HUES64 (cell line): ENCODE measurements around the gene CARNS1.

Experiments used
- H3K27ac ChIP-seq: 2 replicates; pipeline ENCODE4 v1.7.0; 2013; ENCODE audit warnings: low read depth, low read length, inconsistent platforms
- H3K27me3 ChIP-seq: 2 replicates; pipeline ENCODE4 v1.6.1; 2013; ENCODE audit warnings: mild to moderate bottlenecking, low read length; ENCODE audit not compliant: insufficient read depth
- H3K36me3 ChIP-seq: 2 replicates; pipeline ENCODE4 v1.6.1; 2013; ENCODE audit warnings: mild to moderate bottlenecking, low read length; ENCODE audit not compliant: insufficient read depth
- H3K4me1 ChIP-seq: 2 replicates; pipeline ENCODE4 v1.6.1; 2013; ENCODE audit warnings: mild to moderate bottlenecking, low read length, moderate library complexity; ENCODE audit not compliant: insufficient read depth
- H3K4me3 ChIP-seq: 2 replicates; pipeline ENCODE4 v1.5.1; 2013; ENCODE audit warnings: mild to moderate bottlenecking, low read length, moderate library complexity
- H3K9ac ChIP-seq: 2 replicates; pipeline ENCODE4 v1.6.1; 2013; ENCODE audit warnings: mild to moderate bottlenecking, low read depth, low read length
- H3K9me3 ChIP-seq: 2 replicates; pipeline ENCODE4 v1.6.1; 2013; ENCODE audit warnings: low read depth, low read length; ENCODE audit not compliant: insufficient read depth
- WGBS: fragments of 150-250, 120-280 bp; methylation state at CpG from one replicate; pipeline ENCODE4 v1.1.7; 2013; ENCODE audit warnings: missing lambda C conversion rate; 5-methylcytosine and 5-hydroxymethylcytosine counted together

Gene CARNS1

DNA sequence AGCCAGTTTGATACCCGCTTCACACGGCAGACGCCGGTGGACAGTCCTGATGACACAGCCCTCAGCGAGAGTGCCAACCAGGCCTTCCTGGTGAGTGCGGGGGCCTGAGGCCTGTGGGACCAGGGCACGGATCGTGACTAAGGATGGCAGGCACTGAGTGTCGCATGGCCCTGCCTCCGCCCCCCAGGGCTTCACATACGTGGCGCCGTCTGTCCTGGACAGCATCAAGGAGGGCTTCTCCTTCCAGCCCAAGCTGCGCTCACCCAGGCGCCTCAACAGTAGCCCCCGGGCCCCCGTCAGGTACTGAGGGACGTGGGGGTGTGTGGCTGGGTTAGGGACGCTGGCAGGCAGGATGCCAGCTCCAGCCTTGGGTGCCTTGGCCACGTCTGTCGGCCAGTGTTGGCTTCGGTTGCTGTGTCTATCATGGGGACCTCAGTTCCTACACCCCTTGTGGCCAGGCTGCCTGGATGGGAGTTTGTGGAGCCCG, 19.0 kb downstream of the CARNS1 start:
- no peak overlapping the region for H3K9ac ChIP-seq
- H3K4me3 ChIP-seq, result no peak overlapping the region
- no peaks in the 10 kb centered on the region for H3K27me3 ChIP-seq
- peaks cover 41% of the 10 kb centered on the region for H3K36me3 ChIP-seq
- 93% methylated on average over 23 of the region's 23 CpGs for WGBS
- H3K9me3 ChIP-seq, result no peaks in the 10 kb centered on the region
- peaks cover 4% of the 10 kb centered on the region; the same call in 1 of the 2 replicates for H3K4me1 ChIP-seq
- no peak overlapping the region for H3K27ac ChIP-seq

DNA sequence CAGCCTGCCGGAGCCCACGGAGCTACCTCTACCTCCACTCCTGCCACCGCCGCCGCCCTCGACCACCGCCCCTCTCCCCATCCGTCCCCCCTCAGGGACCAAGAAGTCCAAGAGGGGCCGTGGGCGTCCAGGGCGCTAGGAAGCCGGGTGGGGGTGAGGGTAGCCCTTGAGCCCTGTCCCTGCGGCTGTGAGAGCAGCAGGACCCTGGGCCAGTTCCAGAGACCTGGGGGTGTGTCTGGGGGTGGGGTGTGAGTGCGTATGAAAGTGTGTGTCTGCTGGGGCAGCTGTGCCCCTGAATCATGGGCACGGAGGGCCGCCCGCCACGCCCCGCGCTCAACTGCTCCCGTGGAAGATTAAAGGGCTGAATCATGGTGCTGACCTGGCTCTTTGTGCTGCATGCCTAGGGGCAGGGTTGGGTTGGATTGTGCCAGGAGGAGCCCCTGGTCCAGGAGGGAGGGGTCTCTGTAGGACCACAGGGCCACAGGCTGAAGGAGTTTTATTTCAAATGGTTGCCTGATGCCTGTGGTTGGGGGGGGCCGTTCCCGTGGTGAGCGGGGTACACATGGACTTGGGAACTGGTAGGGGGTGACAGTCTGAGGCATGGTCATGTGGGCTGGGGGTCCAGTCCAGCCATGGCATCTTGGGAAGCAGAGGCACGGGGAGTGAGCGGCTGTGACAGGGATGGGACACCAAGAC, 19.7 kb downstream of the CARNS1 start:
- H3K27me3 ChIP-seq, result no peaks in the 10 kb centered on the region
- peaks cover 4% of the 10 kb centered on the region; the same call in 1 of the 2 replicates for H3K4me1 ChIP-seq
- H3K9ac ChIP-seq, result no peak overlapping the region
- 94% methylated on average over 26 of the region's 26 CpGs for WGBS
- H3K4me3 ChIP-seq, result no peak overlapping the region
- no peaks in the 10 kb centered on the region for H3K9me3 ChIP-seq
- peaks cover 44% of the 10 kb centered on the region for H3K36me3 ChIP-seq
- H3K27ac ChIP-seq, result peak overlapping the region; percentile 95; the same call in 1 of the 2 replicates

DNA sequence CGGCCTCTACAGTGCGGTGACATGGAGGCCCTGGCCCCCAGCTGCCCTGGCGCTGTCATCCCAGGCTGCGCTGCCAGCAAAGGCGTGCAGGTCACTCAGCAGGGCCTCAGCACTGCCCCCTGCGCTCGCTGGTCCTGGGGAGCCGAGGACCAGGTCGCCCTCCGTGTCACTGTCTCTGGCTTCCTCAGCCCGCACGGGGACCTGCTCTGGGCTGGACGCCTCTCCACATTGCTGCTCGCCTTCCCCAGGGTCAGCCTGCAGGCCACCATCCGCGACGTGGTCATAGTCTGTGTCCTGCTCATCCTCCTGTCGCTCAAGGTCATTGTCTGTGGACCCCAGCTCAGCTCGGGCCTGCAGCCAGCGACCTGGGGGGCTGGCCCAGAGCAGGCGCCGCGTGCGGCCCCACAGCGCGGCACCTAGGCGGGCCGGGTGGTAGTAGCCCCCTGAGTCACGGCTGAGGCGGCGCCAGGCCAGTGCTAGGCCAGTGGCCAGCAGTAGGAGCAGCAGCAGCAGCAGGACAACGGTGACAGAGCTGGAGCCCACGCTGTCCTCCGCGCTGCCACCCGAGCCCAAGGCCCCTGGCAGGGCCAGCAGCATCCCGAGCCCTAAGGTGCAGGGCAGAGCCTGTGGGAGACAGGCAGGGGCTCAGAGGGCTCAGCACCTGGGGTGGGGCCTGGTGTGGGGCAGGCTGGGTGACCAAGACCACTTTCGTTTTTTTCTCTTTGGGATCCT, 20.4 kb downstream of the CARNS1 start:
- peak overlapping the region; percentile 95 for H3K27ac ChIP-seq
- WGBS, result 91% methylated on average over 38 of the region's 38 CpGs
- H3K9me3 ChIP-seq, result no peaks in the 10 kb centered on the region
- H3K36me3 ChIP-seq, result peaks cover 50% of the 10 kb centered on the region
- peak overlapping the region; percentile 64 for H3K9ac ChIP-seq
- no peak overlapping the region for H3K4me3 ChIP-seq
- peaks cover 4% of the 10 kb centered on the region; the same call in 1 of the 2 replicates for H3K4me1 ChIP-seq
- no peaks in the 10 kb centered on the region for H3K27me3 ChIP-seq

DNA sequence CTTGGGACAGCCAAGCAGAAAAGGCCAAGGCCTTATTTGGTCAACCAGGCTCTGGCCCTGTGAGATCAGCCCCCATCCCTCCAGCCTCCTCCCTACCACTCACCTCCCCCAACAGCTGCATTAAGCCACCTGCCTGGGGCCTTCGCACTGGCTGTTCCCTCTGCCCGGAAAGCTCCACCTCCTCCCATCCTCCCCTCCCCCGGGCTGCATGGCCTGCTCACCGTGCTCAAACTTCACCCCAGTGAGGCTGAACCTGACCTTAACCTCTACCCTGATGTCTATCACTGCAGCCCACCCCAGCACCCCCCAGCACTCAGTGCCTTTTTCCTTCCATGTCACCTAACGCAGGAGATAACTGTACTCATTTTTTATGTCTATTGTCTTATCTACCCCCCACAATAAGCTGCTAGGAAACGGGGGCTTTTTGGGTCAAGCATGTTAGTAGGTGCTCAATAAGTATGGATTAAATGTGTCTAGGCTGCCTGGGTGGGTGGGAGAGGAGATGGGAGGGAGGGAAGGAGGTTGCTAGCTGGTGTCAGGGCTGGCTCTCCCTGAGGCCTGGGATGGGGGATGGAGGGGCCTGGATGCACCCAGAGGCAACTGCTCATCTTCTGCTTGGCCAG, 21.1 kb downstream of the CARNS1 start:
- peaks cover 55% of the 10 kb centered on the region for H3K36me3 ChIP-seq
- H3K27ac ChIP-seq, result peak overlapping the region; percentile 95
- no peaks in the 10 kb centered on the region for H3K27me3 ChIP-seq
- no peak overlapping the region for H3K4me3 ChIP-seq
- peak overlapping the region; percentile 64 for H3K9ac ChIP-seq
- peaks cover 4% of the 10 kb centered on the region; the same call in 1 of the 2 replicates for H3K4me1 ChIP-seq
- WGBS, result 48% methylated on average over 6 of the region's 6 CpGs
- H3K9me3 ChIP-seq, result no peaks in the 10 kb centered on the region

DNA sequence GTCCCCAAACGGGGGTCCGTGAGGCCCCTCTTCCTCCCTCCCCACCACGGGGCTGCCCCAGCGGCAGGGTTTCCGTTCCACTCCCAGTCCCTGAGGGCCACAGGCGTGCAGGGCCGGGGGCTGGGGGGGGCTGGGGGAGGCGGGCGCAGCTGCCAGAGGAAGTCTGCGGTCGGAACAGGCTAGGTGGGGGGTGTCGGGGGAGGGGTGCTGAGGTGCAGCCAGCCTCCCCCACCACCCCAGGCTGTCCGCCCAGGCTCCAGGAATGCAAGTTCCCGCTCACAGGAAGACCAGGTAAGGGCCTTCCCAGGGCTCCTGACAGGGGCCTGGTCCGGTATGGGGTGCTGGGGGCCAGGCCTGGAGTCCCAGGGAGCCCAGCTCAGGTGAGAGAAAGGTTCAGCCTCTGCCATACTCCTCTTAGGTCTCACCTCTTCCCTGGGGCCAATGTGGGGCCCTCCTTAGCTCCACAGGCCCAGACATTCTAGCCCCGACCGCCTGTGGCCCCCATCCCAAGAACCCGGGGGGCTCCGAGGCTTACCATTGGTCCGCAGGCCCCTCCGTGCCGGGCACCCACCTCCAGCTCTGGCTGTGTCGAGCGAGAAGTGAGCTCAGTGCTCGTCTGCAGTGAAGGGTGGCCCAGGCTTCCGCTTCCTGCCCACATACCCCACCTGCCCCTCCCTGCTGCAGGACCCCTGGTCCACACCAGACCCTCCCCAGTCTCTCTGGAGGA, 21.8 kb downstream of the CARNS1 start, which contains the start of gene PTPRCAP:
Gene PTPRCAP (minus strand): TSS at position 601 of the 727 bp plus-strand sequence. CDS start 63 bp downstream, at position 538.
- peak within 1 kb of the TSS; percentile 49 for H3K9ac ChIP-seq
- H3K36me3 ChIP-seq, result peaks cover 57% of the 10 kb centered on the region
- H3K27ac ChIP-seq, result peak within 1 kb of the TSS; percentile 90; the same call in 1 of the 2 replicates
- H3K4me1 ChIP-seq, result peaks cover 4% of the 10 kb centered on the region; the same call in 1 of the 2 replicates
- 82% methylated on average over 19 of the region's 26 CpGs for WGBS
- H3K27me3 ChIP-seq, result no peaks in the 10 kb centered on the region
- no peaks in the 10 kb centered on the region for H3K9me3 ChIP-seq
- no peak within 1 kb of the TSS for H3K4me3 ChIP-seq

DNA sequence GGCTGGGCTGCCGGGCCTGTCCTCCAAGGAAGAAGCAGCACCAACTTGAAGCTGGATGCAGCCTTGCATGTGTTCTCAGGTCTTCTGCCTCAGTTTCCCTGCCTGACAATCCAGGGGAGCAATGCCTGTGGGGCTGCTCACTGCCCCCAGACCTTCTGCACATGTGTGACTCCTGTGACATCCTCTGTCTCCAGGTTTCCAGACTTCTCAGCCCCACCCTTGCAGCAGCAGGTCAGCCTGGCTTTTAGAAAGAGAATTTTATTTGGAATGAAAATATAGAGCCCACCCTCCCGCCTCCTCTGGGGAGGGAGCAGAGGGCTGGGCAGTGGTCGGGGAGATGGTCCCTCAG, 22.3 kb downstream of the CARNS1 start:
- H3K27ac ChIP-seq, result peak overlapping the region; percentile 90; the same call in 1 of the 2 replicates
- peaks cover 4% of the 10 kb centered on the region; the same call in 1 of the 2 replicates for H3K4me1 ChIP-seq
- H3K4me3 ChIP-seq, result no peak overlapping the region
- no peaks in the 10 kb centered on the region for H3K27me3 ChIP-seq
- peak overlapping the region; percentile 49; the same call in 1 of the 2 replicates for H3K9ac ChIP-seq
- H3K9me3 ChIP-seq, result no peaks in the 10 kb centered on the region
- 85% methylated on average over 3 of the region's 3 CpGs for WGBS
- H3K36me3 ChIP-seq, result peaks cover 52% of the 10 kb centered on the region

DNA sequence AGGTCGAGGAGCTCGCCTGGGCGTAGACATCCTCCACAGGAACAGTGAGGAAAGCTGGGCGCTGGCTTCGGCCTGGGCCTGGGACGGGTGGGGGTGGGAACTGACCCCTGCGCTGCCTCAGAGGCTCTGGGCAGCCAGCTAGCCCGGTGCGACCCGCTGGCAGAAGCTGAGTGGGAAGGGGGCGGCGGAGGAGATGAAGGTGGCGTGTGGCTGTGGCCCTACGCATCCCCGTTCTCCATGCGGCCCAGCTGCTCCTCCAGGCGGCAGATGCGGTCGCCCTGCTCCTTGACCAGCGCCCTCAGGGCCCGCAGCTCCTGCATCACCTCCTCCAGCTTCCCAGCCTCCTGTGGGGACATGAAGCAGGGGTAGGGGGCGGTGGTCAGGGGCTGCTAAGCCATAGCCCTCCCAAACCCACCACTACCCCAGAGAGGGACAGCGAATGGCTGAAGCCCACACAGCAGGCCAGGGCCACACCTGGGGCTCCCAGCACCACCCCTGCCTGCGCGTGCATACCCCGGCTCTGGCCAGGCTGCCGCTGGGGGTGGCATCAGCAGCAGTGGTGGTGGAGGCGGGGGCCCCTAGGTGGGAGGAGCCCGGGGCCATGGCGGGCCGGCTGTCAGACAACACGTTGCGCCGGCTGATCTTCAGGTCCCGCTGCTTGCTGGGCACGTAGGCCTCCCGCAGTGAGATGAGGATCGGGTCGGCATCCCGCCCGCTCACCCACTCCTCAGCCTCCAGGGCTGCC, 22.9 kb downstream of the CARNS1 start:
- H3K4me1 ChIP-seq, result peaks cover 4% of the 10 kb centered on the region; the same call in 1 of the 2 replicates
- H3K27me3 ChIP-seq, result no peaks in the 10 kb centered on the region
- H3K9ac ChIP-seq, result no peak overlapping the region
- H3K36me3 ChIP-seq, result peaks cover 47% of the 10 kb centered on the region
- H3K9me3 ChIP-seq, result no peaks in the 10 kb centered on the region
- H3K4me3 ChIP-seq, result no peak overlapping the region
- 89% methylated on average over 41 of the region's 41 CpGs for WGBS
- no peak overlapping the region; the same call in 1 of the 2 replicates for H3K27ac ChIP-seq

DNA sequence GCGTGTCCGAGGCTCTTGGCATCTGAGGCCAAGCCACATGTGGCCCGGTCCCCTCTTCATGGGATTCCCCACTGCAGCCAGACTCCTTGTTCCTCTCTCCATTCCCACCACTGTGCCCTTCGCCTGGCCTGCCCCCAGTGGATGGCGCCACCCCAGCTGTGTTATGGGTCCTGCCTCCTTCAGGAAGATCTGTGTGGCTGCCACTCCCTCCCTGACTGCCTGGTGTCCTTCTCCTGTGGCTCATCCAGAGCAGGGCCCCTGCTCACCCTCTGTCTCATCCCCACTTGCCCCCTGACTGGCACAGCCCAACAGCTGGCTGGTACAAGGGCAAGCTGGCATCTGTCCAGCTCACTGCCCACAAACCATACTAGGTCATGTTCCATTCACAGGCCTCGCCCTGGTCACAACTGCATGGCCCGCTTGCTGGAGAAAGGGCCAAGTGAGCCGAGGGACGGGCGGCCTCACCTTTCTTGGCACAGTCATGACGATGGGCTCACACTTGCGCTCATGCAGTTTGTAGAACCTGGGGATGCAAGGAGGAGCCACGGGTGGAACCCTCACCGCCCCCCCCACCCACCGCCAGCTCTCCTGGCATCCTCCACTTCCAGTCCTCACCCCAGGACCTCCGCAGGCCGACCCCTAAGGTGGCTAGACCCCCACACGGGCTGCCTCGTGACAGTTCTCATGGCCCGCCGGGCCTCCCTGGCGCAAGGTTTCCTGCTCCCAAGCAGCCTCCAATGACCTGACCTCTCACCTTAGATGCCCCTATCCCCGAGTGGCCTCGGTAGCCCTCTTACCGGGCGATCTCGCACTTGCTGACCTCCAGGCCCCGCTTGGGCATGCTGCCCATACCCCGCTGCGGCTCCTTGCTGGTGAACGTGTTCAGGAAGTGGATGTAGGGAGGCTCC, 24.1 kb downstream of the CARNS1 start:
- H3K9ac ChIP-seq, result no peak overlapping the region
- no peaks in the 10 kb centered on the region for H3K9me3 ChIP-seq
- no peak overlapping the region; the same call in 1 of the 2 replicates for H3K27ac ChIP-seq
- H3K36me3 ChIP-seq, result peaks cover 37% of the 10 kb centered on the region
- no peak overlapping the region for H3K4me3 ChIP-seq
- WGBS, result 92% methylated on average over 31 of the region's 31 CpGs
- H3K27me3 ChIP-seq, result no peaks in the 10 kb centered on the region
- H3K4me1 ChIP-seq, result peaks cover 4% of the 10 kb centered on the region; the same call in 1 of the 2 replicates

DNA sequence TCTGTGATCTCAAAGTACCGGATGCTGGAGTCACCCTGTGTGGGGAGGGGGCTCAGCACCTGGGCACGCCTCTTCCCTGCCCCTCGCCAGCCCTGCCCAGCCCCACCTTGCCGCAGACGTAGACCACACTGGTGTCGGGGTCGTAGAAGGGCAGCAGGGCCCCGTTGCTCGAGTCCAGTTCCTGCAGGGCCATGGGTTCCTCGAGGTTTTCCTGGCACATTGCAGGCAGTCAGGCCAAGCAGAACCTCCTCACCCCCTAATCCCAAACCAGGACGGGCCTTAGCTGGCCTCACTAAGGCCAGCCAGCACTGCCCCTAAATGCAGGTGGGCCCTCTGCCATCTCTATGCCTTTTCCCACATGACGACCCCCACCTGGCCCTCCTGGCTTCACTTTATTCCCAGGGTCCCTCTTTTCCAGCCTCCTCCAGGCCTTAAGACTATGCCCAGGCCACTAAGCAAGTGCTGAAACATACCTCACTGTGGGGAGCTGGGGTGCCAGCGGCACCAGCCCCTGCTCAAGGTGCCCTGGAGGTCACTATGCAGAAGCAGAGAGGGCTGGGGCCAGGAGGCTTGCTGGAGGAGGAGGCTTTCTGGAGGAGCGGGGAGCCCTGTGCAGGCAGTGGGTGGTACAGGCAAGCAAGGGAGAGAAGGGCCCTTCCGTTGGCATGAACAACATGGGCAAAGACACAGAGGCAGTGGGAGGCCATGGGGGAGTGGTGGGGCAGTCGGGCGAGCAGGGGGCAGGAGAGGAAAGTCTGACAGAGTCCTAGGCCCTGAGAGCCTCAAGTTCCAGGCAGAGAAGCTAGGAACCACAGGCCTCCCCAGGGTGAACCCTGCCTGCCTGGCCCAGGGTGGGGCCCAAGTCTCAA, 25.0 kb downstream of the CARNS1 start:
- no peak overlapping the region for H3K9ac ChIP-seq
- WGBS, result 91% methylated on average over 17 of the region's 17 CpGs
- H3K9me3 ChIP-seq, result no peaks in the 10 kb centered on the region
- H3K27ac ChIP-seq, result no peak overlapping the region
- no peaks in the 10 kb centered on the region for H3K27me3 ChIP-seq
- peaks cover 4% of the 10 kb centered on the region; the same call in 1 of the 2 replicates for H3K4me1 ChIP-seq
- H3K36me3 ChIP-seq, result peaks cover 35% of the 10 kb centered on the region
- no peak overlapping the region for H3K4me3 ChIP-seq
